ENCODE results near the gene ERGIC1. TPM values are rescaled to one million over a fixed set of nuclear protein-coding genes. Genes with fewer than 3 reads are reported as not detected.

The ERGIC1 gene
- total and polyA plus RNA-seq, 10 of the 15 experiments (the other 5 are each of a cell fraction or from before 2014, with no cell fraction given) = 8.8 to 104 (median 76.3) TPM

DNA sequence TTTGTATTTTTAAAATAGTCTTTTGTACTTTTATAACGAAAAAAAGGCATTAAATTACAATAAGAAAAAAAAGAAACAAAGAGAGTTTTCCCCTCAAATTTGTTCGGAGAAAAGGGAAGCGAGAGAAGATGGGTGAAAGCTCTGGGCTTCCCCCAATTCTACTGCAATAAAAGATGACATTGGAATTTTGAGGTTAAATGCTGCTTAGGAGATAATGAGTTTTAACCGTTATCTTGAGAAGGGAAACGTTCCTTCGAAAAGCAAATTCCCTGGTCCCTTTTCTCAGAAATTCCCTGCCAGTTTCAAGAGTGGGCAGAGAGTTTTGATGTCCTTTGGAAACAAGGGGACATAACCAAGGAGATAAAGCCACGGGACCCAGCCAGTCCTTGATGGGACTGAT, 18.4 kb upstream of the ERGIC1 start (continued):
- TF ChIP-seq, protein P1, sequence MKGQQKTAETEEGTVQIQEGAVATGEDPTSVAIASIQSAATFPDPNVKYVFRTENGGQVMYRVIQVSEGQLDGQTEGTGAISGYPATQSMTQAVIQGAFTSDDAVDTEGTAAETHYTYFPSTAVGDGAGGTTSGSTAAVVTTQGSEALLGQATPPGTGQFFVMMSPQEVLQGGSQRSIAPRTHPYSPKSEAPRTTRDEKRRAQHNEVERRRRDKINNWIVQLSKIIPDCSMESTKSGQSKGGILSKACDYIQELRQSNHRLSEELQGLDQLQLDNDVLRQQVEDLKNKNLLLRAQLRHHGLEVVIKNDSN (IDR thresholded peaks at IDR 0.05; ENCODE audit: borderline replicate concordance, extremely low read length, insufficient read depth, low read depth, low read length) = no peak
- TF ChIP-seq IKZF1 (conservative IDR thresholded peaks at IDR 0.05) (0 out of 2 replicates have a peak, but pooled peaks have one; percentile 12), GABPA (IDR thresholded peaks at IDR 0.05; ENCODE audit: low read depth) (no peak), NBN (IDR thresholded peaks at IDR 0.05) (no peak), PBX3 (IDR thresholded peaks at IDR 0.05; ENCODE audit: insufficient replicate concordance, low read depth, low read length) (no peak), IKZF2 (IDR thresholded peaks at IDR 0.05) (peak; percentile 23 to 37; a peak in 2 of 4 replicates), BHLHE40 (IDR thresholded peaks at IDR 0.05; ENCODE audit: borderline replicate concordance in 1 of 2, low read depth in 2 of 2, low read length in 1 of 2) (no peak)

GRCh38 chr5:172816925-172817562, 17.0 kb upstream of the ERGIC1 start:
- FAIRE-seq (no peak), ATAC-seq (no peak)
- no peak overlapping the region for H3K4me2 ChIP-seq (ENCODE audit: control insufficient read depth, insufficient read depth)

More at GRCh38 chr5:172816925-172817562, 17.0 kb upstream of the ERGIC1 start:
- 64% methylated on average over 5 of the region's 5 CpGs for WGBS (ENCODE audit: insufficient coverage, insufficient replicate concordance, low lambda C conversion rate, missing lambda C conversion rate)
- H3K27me3 ChIP-seq (replicated peaks in 1 of 2; ENCODE audit: control insufficient read depth in 2 of 2, insufficient read depth in 2 of 2, low read length in 1 of 2) = no peaks in the 10 kb centered on the region
- H3K36me3 ChIP-seq (ENCODE audit: control insufficient read depth in 2 of 2, insufficient read depth in 2 of 2, low read length in 1 of 2) = no peaks in the 10 kb centered on the region
- H3K79me2 ChIP-seq (ENCODE audit: control insufficient read depth, insufficient read depth, low read length) = no peaks in the 10 kb centered on the region
- in situ Hi-C loops (cut with MboI) = no loop called here
- DNase-seq (ENCODE audit: low read depth, low spot score) = no peak
- TF ChIP-seq GATAD2B (conservative IDR thresholded peaks at IDR 0.05; ENCODE audit: low read depth) (no peak), NFYB (IDR thresholded peaks at IDR 0.05; ENCODE audit: insufficient read depth, low read depth, low read length) (0 out of 2 replicates have a peak, but pooled peaks have one; percentile 38)
- no peak overlapping the region for H2AFZ ChIP-seq (ENCODE audit: control insufficient read depth, low read depth, low read length)
- intact Hi-C loops (cut with micrococcal nuclease; ENCODE audit: unreplicated experiment) = no loop called here
- H3K4me3 ChIP-seq = no peak overlapping the region
- ChIA-PET SMC1A (ENCODE audit: uncharacterized antibody, unreplicated experiment) (interaction anchor here (0.7 kb wide), 1 partner anchor 67 kb away, joined by 3 read pairs; no protein-coding TSS in a partner anchor), CTCF (interaction anchor here (1.3 to 1.6 kb wide), 2 partner anchors 12 to 102 kb away, joined by 3 to 4 read pairs; no protein-coding TSS in a partner anchor), POLR2A (no interaction called here), RAD21 (ENCODE audit: unreplicated experiment) (interaction anchor here (1.0 kb wide), 1 partner anchor 10 kb away, joined by 3 read pairs; no protein-coding TSS in a partner anchor)
- H3K9me3 ChIP-seq (replicated peaks; ENCODE audit: control insufficient read depth, insufficient read depth, low read length) = no peaks in the 10 kb centered on the region
- no peak overlapping the region for H3K27ac ChIP-seq (ENCODE audit: control insufficient read depth, insufficient read depth)
- BruUV-seq (replicated peaks) = no TSS peak
- H4K20me1 ChIP-seq (ENCODE audit: control insufficient read depth, insufficient read depth) = no peaks in the 10 kb centered on the region
- H3K9ac ChIP-seq (ENCODE audit: control insufficient read depth, insufficient read depth, low read length) = no peak overlapping the region
- no peaks in the 10 kb centered on the region for H3K4me1 ChIP-seq (ENCODE audit: control insufficient read depth, insufficient read depth, low read length)
